Stimulated activated CD4-positive, alpha-beta T cell treated with anti-CD3 and anti-CD28 coated beads, TNF-alpha, amount 100 ng/mL, for 1 hour (primary cell): Measurements from ENCODE around the gene CNTFR.
"Not testable (repeated sequence)": the region's sequence is repeated elsewhere in the genome, so short reads cannot be mapped to it uniquely, and the experiment has no call there.

Source experiments
- DNase-seq, 3 donors: peaks; one replicate each; pipeline ENCODE4 v3.0.0-alpha.2; 2020; ENCODE audit warnings: low read depth in 3 of 3, low spot score in 1 of 3

The CNTFR gene

GRCh38 chr9:34555500-34555899 is 34.0 kb downstream of the CNTFR start:
- DNase-seq = no peak

GRCh38 chr9:34555002-34555348 is 34.5 kb downstream of the CNTFR start:
- DNase-seq = no peak

DNA sequence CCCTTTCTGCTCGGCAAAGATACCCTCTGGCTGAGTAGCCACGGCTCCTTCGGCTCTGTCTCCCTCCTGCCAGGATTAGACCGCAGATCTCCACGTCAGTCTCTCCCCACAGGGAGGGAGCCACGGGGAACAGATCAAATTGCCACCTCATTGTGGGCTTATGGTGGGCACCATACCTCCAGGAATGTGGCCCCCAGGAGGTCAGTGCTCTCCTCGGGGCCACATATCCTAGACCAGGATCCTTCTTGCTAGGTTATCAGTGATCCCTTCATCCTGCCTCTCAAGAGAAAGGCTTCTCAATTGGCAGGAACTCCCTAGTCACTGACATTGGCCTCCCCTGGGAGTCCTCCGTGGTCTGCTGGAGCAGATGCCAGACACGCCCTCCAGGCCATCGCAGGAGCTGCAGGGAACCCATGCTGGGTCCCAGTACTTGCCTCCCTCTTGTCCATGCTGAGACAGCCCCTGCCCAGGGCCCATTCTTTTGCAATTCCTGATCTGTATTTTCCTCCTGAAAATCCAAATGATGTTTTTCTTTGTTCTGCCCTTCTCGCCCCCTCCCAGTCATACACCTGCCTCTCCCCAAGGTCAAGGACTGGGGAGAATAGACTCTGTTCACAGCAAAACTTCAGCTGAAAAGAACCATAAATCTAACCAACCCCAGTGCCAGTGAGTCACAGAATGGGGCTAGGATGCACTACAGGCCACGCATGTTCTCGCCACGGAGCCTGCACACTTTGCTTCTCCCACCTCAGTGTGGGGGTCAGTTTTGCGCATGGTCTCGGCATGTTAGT is 35.1 kb downstream of the CNTFR start:
- DNase-seq = no peak

DNA sequence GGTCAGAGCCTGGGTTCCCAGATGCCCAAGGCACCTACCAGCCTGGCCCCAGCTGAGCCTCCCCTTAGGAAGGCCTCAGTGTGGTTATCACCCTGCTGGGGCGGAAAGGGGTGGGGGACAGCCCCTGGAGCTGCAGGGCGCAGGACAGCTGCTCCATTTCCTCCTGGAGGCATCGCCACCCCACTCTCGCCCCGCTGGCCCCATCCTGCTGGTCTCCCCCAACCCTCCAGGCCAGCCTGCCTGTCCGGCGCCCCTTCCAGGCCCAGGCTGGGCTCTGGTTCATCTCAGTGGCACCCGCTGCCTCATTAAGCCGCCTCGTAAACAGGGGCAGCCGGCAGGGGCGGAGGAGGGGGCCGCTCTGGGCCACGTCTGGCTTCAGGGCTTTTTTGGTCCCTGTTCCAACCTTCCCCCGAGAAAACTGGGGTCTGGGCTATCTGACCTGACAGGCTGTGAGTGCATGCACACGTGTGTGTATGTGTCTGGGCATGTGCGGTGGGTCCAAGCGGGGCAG is 36.0 kb downstream of the CNTFR start:
- no peak for DNase-seq

- no peak for DNase-seq
Measured at GRCh38 chr9:34552986-34553385, 36.5 kb downstream of the CNTFR start.

DNA sequence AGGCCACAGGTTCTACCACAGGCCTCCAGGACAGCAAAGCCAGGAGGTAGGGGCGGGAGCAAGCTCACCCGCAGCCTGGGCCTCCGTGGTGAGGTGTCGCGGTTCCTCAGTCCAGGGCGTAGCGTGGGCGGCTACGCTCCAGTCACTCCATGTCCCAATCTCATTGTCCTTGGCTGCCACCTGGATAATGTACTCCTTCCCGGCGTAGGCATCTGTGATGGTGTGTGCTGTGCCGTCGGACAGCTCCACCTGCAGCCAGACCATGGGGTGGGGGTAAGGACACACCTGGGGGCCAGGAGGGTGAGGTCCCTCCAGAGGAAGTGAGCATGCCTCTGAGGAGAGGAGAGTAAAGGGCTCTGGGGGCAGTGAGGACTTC is 36.9 kb downstream of the CNTFR start:
- DNase-seq = no peak

DNA sequence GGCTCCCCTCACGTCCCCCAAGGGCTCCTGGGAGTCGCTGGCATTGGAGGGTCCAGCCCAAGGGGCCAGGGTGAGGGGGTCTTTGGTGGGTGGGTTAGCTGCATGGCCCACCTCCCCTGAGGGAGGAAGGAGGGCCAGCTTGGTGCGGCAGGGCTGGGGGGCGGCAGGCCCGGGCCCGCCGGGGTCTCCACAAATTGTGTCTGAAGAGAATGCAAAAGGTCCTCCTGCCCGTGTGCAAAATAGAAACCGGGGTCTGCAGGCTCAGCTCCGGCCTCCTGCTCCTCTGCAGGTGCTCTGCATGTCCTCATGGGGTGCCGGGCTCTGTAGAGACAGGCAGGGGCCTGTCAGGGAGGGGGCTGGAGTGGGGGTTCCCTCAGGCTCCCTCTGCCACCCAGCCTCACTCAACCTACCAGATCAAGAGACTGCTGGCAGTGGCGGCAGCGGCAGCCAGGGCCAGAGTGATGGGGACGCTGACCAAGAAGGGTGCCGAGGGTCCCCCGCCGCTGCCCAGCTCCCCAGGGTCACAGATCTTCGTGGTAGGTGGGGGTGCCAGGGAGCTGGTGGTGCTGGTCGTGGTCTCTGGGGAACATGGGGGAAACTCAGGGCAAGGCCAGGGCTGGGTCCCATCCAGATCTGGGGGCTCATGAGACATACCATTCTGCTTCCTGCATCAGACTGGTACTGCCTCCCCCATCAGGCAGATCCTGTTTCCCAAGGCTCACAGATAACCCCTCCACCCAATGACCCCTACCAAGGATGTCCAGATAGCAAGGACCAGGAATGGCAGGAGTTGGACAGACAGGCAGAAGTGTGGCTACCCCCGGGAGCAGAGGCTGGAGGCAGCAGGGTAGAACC is 37.5 kb downstream of the CNTFR start:
- DNase-seq = no peak

- DNase-seq = no peak
Measured at GRCh38 chr9:34550681-34551270, 38.7 kb downstream of the CNTFR start.

GRCh38 chr9:34550016-34550680 is 39.4 kb downstream of the CNTFR start:
- DNase-seq = no peak

GRCh38 chr9:34549407-34549732 is 40.2 kb downstream of the CNTFR start:
- no peak for DNase-seq

- DNase-seq = peak in 1 of 3 donors; percentile 25
Measured at GRCh38 chr9:34547960-34548611, 41.4 kb downstream of the CNTFR start.

- peak in 2 of 3 donors; percentile 5 to 29 for DNase-seq
Measured at GRCh38 chr9:34546834-34547827, 42.4 kb downstream of the CNTFR start.

DNA sequence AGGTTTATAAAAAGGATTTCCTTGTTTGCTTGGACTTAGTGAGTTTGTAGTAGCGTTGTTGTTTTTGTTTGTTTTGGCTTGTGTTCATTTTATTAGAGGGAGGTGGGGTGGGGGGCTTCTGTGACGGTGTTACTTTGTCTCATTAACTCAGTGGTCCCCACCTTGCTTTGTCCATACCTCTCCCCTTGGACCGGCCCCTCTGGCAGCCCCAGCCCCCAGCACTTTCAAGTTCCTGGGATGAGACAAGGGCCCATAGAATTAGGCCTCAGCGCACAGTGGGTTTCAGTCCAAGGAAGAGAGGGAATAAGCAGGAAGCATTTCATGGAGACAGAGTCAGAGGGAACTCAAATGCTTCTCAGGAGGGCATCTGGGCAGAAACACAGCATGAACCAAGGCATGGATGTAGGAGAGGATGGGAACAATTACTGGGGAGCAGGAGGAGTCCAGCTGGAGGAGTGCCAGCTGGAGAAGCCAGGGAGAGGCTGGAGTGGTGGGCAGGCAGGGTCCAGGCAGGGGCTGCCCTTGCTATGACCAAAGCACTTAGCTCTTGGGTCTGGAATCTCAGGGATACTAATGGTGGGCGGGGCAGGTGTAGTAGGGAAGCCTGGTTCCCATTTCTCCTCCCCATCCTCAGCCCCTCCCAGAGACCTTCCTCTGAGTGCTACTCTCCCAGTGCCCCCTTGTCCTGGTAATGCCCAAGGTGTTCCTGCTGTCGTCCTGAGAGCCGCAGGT is 43.3 kb downstream of the CNTFR start:
- DNase-seq = no peak

GRCh38 chr9:34545497-34545896 is 44.0 kb downstream of the CNTFR start:
- DNase-seq = no peak

GRCh38 chr9:34544035-34544434 is 45.5 kb downstream of the CNTFR start:
- DNase-seq = no peak

DNA sequence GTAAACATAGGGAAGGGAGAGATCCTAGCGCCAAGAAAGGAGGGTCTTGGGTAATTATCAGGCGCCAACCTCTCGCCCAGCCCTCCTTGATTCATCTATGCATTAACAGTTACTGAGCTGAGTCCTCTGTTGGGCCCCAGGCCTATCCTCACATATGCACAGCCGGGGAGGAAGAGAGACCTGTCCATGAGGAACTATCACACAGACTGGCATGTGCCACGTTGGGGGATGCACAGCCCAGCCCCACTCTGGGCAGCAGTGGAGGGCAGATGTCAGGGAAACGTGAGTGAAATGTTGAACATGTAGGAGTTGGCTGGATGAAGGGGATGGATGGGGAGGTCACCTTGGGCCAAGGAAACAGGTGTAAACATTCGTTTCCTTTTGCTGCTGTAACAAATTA is 48.0 kb downstream of the CNTFR start:
- no peak for DNase-seq

DNA sequence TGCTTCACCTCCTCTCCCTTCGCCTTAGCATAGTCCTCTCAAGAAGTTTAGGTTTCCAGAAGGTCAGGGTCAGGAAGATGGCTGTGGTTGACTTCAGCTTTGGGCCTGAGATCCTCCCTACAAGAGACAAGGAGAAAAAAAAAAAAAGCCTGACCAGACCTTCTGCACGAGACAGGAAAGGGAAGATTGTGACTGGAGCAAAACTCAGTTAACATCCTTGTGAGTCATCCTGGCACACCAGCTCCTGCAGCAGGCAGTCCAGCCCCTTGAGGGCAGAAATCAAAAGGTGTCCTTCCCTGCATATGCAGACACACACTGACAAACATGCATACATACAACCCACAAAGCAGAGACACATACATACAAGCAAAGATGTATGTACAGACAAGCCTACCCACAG is 48.7 kb downstream of the CNTFR start:
- no peak for DNase-seq

DNA sequence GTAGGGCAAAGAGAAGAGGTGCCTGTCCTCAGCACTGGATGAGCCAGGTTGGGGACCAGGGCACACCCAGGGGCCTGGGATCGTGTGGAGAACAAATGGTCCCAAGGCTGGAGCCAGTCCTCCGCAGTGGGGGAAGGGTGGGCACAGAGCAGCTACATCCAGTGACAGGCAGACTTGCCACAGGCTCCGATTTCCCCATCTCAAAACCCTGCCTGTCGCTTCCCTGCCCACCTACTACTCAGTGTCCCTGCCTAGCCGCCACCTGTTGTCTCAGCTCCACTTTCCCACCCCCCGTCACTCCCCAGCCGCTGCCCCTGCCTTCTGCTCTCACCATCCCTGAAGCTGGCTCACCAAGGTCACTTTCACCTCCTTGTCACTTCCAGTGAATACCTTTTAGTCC is 52.8 kb downstream of the CNTFR start:
- DNase-seq = no peak

DNA sequence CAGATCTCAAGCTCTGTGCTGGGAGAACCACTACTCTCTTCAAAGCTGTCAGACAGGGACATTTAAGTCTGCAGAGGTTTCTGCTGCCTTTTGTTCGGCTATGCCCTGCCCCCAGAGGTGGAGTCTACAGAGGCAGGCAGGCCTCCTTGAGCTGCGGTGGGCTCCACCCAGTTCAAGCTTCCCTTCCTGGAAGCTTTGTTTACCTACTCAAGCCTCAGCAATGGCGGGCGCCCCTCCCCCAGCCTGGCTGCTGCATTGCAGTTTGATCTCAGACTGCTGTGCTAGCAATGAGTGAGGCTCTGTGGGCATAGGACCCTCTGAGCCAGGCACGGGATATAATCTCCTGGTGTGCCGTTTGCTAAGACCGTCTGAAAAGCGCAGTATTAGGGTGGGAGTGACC is 57.5 kb downstream of the CNTFR start:
- DNase-seq = not testable (repeated sequence)
